Left colon (tissue), 2 donors: ENCODE measurements around the gene RFTN2. TPM values are rescaled to one million over a fixed set of nuclear protein-coding genes. Genes with fewer than 3 reads are reported as not detected.
"Not testable (repeated sequence)": the region's sequence is repeated elsewhere in the genome, so short reads cannot be mapped to it uniquely, and the experiment has no call there.

Experiments
- ATAC-seq: fragments of 200-7000 bp; cut with Tn5 transposase; one replicate; pipeline ENCODE4 v1.9.1; 2020; ENCODE audit warnings: mild to moderate bottlenecking, moderate library complexity
- DNase-seq, 2 donors: peaks; one replicate each; pipeline ENCODE4 v3.0.0-alpha.2; 2020
- intact Hi-C, 2 donors: fragments of 100-400 bp; cut with DNase I in 1 of 2; cut with micrococcal nuclease in 1 of 2; formaldehyde crosslinking; loops; one replicate each; pipeline versions ENCODE4 v1.11.2 to v1.14.0; 2022; cut with DNase I, micrococcal nuclease
- long read RNA-seq: library from polyadenylated mRNA; unstranded; transcript quantifications from one replicate; pipeline ENCODE4 v2.0.0, GENCODE V29; 2021
- total RNA-seq, 2 donors: library from RNA; stranded (reverse); fragmentation: NEBNext Ultra II Directional; extraction: Animal tissue kit (Norgen Biotek cat#: 25700); gene quantifications; one replicate each; pipeline ENCODE4 v1.2.1, GENCODE V29; 2021
- donor health status: DM: no; HTN: no; CAD: no.
- donor health status: DM: yes; HTN: yes; CAD: no.

Gene RFTN2, protein sequence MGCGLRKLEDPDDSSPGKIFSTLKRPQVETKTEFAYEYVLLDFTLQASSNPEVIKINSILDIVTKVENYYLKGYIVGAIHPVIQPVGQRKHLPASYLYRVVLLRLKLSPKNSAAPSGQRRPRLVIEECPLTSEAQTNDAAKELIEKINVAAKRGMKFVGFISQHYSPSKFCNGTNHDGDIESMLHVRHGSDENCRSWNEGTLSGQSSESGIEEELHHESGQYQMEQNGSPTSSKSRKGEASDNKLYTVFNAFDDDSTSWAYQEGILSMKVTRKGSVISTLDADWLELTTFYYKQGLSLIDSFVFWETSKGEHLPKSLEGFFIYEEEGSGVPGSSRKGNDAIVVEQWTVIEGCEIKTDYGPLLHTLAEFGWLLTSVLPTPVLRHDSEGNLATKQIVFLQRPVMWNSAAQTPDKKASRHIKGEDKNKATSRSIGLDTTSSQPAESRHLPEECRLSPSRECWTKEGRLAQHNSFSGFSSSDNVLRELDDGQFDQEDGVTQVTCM
- total RNA-seq, result 1 to 10 TPM; 1.9 to 3.0 TPM
- long read RNA-seq, partial matches to known transcripts, result 0 of 1 reads
- long read RNA-seq, other reads (novel, unspliced or antisense), result 1 of 1 reads

DNA sequence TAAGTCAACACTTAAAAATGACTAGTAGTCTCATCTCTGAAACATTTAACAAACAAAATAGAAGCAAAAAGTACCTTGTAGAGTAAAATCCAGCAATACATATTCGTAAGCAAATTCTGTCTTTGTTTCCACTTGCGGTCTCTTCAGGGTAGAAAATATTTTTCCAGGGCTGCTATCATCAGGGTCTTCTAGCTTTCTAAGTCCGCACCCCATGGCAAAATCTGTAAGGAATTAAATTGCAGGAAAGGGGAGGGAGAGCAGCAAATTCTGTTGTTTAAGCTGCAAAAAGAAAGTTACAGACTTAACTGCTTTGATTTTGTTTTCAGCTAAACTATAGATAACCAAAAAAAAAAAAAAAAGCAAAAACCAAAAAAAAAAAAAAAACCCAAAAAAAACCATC lies at the start of gene RFTN2:
Gene RFTN2, minus strand, starts transcription at position 342 of the 400 bp plus-strand sequence. Its CDS starts 129 bp downstream, at position 213.
- intact Hi-C loops, result no loop called here
- no peak for DNase-seq
- ATAC-seq, result no peak

DNA sequence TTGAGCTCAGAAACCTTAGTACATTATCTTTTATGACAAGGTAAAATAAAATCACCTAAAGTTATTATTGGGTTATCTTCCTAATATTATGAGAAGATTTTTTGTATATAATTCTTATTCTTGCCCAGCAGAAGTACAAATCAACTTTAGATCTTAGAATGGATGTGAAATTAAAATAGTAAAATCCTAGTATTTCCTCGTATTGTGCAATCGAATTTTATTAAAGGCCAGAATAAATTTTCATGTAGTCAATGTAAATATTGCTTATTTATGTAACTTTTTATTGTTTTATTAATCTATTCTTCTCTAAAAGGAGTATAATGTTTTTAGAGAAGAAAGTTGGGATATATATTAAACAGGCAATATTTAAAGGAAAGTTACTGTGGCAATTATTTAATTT lies 42.5 kb upstream of the RFTN2 start:
- ATAC-seq (no peak), DNase-seq (no peak)
- intact Hi-C loops, result no loop called here

DNA sequence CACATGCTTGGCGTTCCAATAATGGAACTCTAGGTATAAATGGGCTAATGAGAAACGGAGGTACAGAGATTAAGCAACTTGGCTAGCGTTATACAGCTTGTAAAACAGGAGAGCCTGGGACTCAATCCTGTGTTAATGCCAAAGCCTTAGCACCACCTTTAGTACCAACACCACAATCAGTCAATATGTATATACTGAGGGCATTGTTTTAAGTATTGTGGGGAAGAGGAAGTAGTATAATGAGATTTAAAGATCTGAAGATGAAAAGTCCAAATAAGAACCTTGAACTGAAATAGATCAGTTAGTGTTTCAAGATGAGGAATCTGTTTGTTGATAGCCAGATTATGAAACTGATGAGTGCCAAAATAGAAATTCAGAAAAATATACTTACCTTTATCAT lies 37.9 kb upstream of the RFTN2 start:
- DNase-seq, result no peak
- peak; percentile 62 for ATAC-seq
- intact Hi-C loops, result no loop called here

DNA sequence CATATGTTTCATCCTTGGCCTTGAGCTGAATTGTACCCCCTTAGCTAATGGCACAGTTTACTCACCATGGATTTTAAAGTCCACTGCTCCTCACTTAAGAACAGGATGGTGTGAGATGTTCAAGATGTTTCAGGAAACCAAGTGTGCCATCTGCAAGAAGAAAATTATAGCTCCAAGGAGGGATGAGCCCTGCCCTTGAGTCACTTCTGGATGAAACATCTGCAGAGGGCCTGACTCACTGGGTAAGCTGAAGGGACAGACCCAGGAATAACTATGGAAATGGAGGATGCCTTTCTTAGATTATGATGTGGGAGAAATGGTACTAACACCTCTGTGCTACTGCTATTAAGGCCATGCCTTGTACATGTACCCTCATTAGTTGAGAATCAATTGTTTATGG lies 36.2 kb upstream of the RFTN2 start:
- intact Hi-C loops, result no loop called here
- ATAC-seq (no peak), DNase-seq (no peak)

DNA sequence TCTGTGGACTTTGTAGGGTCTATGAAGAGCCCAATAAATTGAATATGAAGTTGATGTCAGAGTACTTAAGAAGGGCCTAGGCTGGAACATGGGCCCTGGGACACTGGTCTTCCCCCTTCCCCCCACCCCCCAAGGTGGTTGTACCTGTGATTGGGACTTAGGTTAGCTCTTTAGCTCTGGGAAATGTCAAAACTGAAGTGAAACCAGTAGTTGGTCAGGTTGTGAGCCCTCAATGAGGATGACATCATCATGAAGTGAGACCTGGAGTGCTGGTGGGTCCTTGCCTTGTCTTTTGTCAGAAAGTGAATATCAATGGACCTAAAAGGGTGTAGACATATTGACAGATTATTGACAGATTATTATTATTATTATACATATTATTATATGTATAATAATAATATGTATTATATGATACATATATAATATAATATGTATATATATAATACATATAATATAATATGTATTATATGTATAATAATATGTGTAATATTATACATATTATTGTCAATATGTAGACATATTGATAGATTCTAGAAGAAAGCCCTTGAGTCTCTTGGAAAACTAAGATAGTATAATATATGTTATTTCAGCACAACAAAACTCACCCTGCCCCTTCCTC lies 35.1 kb upstream of the RFTN2 start:
- ATAC-seq (no peak), DNase-seq (no peak)
- intact Hi-C loops, result no loop called here

DNA sequence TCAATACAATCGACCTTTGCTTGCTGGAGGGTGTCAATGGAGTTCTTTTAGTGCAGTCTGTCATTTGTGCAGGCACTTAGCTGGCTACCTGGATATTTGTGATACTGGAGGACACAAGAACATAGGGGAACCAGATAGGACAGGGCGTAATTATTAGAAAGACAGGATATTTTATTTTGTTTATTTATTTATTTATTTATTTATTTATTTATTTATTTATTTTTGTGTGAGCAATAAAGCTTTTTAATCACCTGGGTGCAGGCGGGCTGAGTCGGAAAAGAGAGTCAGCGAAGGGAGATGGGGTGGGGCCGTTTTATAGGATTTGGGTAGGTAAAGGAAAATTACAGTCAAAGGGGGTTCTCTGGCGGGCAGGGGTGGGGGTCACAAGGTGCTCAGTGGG lies 33.8 kb upstream of the RFTN2 start:
- ATAC-seq, DNase-seq: not testable (repeated sequence)
- intact Hi-C loops, result loop anchor here in 1 of 2 donors (5.0 kb wide), 1 partner anchor 68 kb away; no protein-coding TSS in a partner anchor

DNA sequence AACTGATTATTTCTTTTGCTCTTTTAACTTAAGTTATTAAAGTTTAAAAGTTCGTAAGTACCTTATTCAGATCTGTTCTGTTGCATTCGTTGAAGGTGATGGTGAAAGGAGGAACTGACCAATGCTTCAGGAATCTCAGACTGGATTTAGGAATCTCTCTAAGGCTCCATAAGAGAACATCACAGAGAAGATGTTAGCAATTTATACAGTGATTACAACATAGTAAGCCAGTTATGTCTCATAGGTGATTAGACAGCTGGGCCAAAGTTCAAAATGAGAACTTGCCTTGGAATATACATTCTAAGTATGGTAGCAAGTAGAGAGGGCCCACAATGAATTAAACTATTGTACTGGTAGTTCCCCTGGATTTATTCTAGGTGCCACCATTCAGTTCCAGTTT lies 32.9 kb upstream of the RFTN2 start:
- DNase-seq, result no peak
- intact Hi-C loops, result loop anchor here in 1 of 2 donors (5.0 kb wide), 1 partner anchor 69 kb away; no protein-coding TSS in a partner anchor

DNA sequence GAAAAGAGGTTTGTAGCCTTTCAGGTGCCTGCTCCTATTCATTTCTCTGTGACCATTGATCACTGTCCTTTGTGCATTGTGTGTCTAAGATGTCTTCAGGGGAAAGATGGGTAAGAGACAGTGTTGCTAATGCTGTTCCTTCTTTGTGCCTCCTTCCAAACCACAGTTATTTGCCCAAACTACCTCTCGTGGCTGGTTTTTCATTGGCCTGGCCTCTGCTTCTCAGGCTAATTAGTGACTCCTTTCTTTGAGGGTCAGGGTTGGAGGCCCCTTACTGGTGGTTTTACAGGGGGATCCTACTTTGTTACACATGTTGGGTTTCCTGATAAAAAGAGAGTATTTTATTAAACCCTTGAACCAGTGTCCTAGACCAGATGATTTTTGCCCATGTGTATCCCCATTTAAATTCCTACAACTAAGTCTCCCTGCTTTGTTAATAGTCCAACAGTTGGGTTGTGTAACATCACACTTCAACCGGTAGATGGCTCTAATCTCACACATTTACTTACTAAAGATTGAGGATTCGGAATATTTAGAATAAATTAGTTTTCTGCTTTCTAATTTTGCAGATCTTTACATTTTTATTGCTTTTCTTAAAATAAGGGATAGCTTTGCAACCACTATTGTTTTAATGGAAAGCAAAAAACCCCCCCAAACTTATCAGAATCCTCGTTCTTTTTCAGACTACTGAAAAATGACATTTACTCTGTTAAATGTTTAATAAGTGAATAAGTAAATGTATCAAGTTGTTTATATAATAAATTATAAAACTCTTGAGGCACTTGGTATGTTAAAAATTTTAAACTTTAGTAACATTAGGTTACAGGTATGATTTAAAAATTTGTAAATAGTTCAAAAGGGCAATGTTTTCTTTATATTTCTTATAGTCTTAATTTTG lies 32.2 kb upstream of the RFTN2 start:
- DNase-seq (no peak), ATAC-seq (no peak)
- intact Hi-C loops, result loop anchor here in 1 of 2 donors (5.0 kb wide), 1 partner anchor 70 kb away; no protein-coding TSS in a partner anchor

More for the DNA sequence above, 32.9 kb upstream of the RFTN2 start:
- ATAC-seq, result no peak

DNA sequence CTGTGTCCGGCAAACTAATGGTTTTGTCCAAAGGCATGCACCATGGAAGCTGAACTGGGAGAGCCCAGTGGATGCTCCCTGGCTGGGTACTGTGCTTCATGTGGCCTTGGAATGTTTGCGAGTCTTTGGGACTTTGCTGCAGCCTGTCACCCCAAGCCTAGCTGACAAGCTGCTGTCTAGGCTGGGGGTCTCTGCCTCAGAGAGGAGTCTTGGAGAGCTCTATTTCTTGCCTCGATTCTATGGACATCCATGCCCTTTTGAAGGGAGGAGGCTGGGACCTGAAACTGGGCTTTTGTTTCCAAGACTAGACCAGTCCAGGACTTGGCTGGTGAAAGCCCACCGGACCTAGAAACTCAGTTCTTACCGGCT lies 31.4 kb upstream of the RFTN2 start:
- DNase-seq (no peak), ATAC-seq (no peak)
- intact Hi-C loops, result loop anchor here in 1 of 2 donors (5.0 kb wide), 1 partner anchor 70 kb away; no protein-coding TSS in a partner anchor

DNA sequence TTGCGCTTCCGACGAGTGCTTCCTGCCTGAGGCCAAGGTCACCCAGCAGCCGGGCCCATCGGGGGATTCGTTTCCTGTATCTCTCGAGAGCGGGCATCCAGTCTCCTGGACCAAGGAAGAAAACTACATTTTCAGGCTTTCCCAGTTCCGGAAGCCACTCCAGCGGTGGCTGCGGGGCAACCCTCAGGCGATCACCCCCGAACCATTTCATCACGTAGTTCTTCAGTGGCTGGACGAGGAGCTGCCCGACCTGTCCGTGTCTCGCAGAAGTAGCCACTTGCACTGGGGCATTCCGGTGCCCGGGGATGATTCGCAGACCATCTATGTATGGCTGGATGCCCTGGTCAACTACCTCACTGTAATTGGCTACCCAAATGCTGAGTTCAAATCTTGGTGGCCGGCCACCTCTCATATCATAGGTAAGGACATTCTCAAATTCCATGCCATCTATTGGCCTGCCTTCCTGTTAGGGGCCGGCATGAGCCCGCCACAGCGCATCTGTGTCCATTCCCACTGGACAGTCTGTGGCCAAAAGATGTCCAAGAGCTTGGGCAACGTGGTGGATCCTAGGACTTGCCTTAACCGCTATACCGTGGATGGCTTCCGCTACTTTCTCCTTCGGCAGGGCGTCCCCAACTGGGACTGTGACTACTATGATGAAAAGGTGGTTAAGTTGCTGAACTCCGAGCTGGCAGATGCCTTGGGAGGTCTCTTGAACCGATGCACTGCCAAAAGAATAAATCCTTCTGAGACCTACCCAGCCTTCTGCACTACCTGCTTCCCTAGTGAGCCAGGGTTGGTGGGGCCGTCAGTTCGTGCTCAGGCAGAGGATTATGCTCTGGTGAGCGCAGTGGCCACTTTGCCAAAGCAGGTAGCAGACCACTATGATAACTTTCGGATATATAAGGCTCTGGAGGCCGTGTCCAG lies 30.8 kb upstream of the RFTN2 start:
- ATAC-seq (peak; percentile 17), DNase-seq (peak in 1 of 2 donors; percentile 58)
- intact Hi-C loops, result loop anchor here in 1 of 2 donors (5.0 kb wide), 1 partner anchor 71 kb away; no protein-coding TSS in a partner anchor

DNA sequence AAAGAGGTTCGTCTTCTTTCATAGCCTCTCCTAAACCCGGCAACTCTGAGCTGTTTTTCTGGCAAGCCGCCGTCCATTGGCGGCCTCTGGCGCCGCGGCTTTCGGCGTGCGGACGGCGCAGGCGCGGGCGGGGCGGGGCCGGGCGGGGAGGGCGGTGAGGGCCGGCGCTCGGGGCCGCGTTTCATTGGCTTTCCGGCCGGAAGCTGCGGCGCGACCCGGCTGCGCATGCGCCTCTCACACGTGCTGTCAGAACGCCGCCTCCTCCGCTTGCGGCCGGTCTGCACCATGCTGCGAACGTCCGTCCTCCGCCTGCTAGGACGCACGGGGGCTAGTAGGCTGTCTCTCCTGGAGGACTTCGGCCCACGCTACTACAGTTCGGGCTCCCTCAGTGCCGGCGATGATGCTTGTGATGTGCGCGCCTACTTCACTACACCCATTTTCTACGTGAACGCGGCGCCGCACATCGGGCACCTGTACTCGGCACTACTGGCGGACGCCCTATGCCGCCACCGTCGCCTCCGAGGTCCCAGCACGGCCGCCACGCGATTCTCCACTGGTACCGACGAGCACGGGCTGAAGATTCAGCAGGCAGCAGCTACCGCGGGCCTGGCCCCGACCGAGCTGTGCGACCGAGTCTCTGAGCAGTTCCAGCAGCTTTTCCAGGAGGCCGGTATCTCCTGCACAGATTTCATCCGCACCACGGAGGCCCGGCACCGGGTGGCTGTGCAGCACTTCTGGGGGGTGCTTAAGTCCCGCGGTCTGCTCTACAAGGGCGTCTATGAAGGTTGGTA lies 29.9 kb upstream of the RFTN2 start, which contains the start of gene MARS2:
Gene MARS2, plus strand, starts transcription at position 249 of the 791 bp plus-strand sequence. Its CDS starts 37 bp downstream, at position 286.
- ATAC-seq (peak; percentile 93), DNase-seq (peak; percentile 91 to 96)
- intact Hi-C loops, result loop anchor here in 1 of 2 donors (5.0 kb wide), 1 partner anchor 72 kb away; no protein-coding TSS in a partner anchor

DNA sequence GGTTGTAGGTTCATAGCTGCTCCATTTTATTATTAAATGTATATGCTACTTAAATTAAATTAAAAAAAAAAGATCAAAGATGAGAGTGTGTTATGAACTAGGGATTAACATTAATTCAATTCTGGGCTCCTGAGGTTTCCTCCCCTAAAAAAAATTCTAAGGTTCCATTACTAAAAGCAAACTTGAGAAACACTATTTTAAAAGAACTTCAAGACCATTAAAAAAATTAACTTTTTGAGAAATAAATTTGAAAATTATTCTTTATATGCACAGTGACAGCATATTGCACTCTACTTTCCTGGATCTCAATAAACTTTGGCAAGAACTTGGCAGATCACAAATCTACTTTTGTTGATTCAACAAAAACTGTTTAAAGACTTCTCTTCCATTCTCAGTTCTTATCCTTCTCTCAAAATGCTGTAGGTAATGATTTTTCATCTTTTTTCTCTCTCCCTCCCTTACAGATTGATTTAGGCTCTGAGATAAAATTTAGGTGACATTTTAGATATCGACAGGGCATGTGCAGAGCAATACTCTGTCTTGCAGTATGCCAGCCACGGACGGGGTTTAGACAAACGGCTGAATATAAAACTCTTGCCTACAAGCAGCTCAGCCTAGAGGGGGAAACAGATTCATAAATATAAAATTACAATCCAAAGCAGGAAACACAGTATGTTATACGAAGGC lies 29.2 kb upstream of the RFTN2 start:
- ATAC-seq, result peak; percentile 41
- no peak for DNase-seq
- intact Hi-C loops, result loop anchor here in 1 of 2 donors (5.0 kb wide), 1 partner anchor 73 kb away; no protein-coding TSS in a partner anchor

DNA sequence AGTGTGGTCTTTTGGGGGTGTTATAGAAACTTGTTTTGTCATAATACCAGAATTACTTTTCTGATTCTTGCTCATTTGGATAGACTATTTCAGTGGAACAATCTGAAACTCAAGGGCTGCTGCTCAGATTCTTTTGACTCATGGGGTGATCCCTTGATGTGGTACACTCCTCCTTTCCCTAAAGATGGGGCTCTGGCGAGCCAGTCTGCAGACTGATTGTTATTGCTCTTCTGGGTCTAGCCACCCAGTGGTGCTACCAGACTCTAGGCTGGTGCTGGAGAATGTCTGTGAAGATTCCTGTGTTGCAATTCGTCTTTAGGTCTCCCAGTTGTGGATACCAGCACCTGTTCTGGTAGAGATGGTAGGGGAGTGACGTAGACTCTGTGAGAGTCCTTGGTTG lies 25.6 kb upstream of the RFTN2 start:
- DNase-seq, result no peak
- intact Hi-C loops, result no loop called here
- no peak for ATAC-seq

DNA sequence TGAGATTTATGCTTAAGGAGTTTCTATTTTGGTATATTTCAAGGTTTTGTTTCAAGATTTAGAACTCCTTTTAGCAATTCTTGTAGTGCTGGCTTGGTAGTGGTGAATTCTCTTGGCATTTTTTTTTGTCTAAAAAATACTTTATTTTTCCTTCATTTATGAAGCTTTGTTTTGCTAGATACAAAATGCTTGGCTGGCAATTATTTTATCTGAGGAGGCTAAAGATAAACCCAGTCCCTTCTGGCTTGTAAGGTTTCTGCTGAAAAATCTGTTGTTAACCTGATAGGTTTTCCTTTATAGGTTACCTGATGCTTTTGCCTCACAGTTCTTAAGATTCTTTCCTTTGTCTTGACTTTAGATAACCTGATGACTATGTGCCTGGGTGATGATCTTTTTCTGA lies 24.3 kb upstream of the RFTN2 start:
- DNase-seq, intact Hi-C loops, ATAC-seq: not testable (repeated sequence)

DNA sequence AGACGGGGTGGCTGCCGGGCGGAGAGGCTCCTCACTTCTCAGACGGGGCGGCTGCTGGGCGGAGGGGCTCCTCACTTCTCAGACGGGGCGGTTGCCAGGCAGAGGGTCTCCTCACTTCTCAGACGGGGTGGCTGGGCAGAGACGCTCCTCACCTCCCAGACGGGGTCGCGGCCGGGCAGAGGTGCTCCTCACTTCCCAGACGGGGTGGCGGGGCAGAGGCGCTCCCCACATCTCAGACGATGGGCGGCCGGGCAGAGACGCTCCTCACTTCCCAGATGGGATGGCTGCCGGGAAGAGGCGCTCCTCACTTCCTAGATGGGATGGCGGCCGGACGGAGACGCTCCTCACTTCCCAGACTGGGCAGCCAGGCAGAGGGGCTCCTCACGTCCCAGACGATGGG lies 21.2 kb upstream of the RFTN2 start:
- DNase-seq, intact Hi-C loops, ATAC-seq: not testable (repeated sequence)

DNA sequence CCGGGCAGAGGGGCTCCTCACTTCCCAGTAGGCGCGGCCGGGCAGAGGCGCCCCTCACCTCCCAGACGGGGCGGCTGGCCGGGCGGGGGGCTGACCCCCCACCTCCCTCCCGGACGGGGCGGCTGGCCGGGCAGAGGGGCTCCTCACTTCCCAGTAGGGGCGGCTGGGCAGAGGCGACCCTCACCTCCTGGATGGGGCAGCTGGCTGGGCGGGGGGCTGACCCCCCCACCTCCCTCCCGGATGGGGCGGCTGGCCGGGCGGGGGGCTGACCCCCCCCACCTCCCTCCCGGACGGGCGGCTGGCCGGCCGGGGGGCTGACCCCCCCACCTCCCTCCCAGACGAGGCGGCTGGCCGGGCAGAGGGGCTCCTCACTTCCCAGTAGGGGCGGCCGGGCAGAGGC lies 20.6 kb upstream of the RFTN2 start:
- DNase-seq, intact Hi-C loops, ATAC-seq: not testable (repeated sequence)
